ENCODE data around the gene OR5D18. TPM values are rescaled to one million over a fixed set of nuclear protein-coding genes. Genes with fewer than 3 reads are reported as not detected.

Gene OR5D18
- total and polyA plus RNA-seq, 2 experiments from 2014 or later = not detected

- no peak for TF ChIP-seq ZNF462 (CRISPR knock-in tag; IDR thresholded peaks at IDR 0.05)
- TF ChIP-seq ZNF331 (CRISPR knock-in tag; IDR thresholded peaks at IDR 0.05; ENCODE audit: low read depth) = no peak
- no peak for TF ChIP-seq NANOG (IDR thresholded peaks at IDR 0.05; ENCODE audit: borderline replicate concordance)
- TF ChIP-seq, protein P1, sequence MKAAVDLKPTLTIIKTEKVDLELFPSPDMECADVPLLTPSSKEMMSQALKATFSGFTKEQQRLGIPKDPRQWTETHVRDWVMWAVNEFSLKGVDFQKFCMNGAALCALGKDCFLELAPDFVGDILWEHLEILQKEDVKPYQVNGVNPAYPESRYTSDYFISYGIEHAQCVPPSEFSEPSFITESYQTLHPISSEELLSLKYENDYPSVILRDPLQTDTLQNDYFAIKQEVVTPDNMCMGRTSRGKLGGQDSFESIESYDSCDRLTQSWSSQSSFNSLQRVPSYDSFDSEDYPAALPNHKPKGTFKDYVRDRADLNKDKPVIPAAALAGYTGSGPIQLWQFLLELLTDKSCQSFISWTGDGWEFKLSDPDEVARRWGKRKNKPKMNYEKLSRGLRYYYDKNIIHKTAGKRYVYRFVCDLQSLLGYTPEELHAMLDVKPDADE (IDR thresholded peaks at IDR 0.05) = no peak
- TF ChIP-seq EZH2 (IDR thresholded peaks at IDR 0.05; ENCODE audit: low read depth, unreplicated experiment) = no peak
- no peak for TF ChIP-seq CREB1 (CRISPR knock-in tag; IDR thresholded peaks at IDR 0.05; ENCODE audit: low read depth)
- no peak for TF ChIP-seq EZH2phosphoT487 (IDR thresholded peaks at IDR 0.05; ENCODE audit: unreplicated experiment)
- no peak for TF ChIP-seq ZNF114 (CRISPR knock-in tag; IDR thresholded peaks at IDR 0.05)
- TF ChIP-seq STAT1 (IDR thresholded peaks at IDR 0.05; ENCODE audit: unreplicated experiment) = no peak
Measured at GRCh38 chr11:55795256-55795655, 24.2 kb upstream of the OR5D18 start, which contains the start of gene OR5D14 (continued).

DNA sequence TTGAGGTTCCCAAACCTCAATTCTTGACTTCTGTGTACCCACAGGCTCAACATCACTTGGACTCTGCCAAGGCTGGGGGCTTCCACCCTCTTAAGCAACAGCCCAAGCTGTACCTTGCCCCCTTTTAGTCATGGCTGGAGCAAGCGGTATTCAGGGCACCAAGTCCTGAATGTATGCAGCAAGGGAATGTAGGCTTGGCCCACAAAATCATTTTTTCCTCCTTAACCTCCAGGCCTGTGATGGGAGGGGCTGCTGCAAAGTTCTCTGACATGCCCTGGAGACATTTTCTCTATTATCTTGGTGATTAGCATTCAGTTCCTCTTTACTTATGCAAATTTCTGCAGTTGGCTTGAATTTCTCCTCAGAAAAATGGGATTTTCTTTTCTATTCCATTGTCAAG, 13.2 kb upstream of the OR5D18 start:
- H3K36me3 Mint-ChIP-seq (ENCODE audit: low read depth) = peaks cover 30% of the 10 kb centered on the region
- H3K9me2 ChIP-seq (ENCODE audit: insufficient read depth) = no peaks in the 10 kb centered on the region
- DNase-seq (ENCODE audit: low spot score) = no peak
- H3K27ac ChIP-seq (ENCODE audit: low read depth) = no peak overlapping the region
- TF ChIP-seq POLR2AphosphoS5 (IDR thresholded peaks at IDR 0.05; ENCODE audit: low read depth) (no peak), JUNB (IDR thresholded peaks at IDR 0.05; ENCODE audit: unreplicated experiment) (no peak), STAT1 (IDR thresholded peaks at IDR 0.05; ENCODE audit: unreplicated experiment) (no peak)
- TF ChIP-seq, protein P1 (IDR thresholded peaks at IDR 0.05) = no peak
- no peaks in the 10 kb centered on the region for H3K79me2 ChIP-seq (replicated peaks; ENCODE audit: insufficient read depth)
- H3F3A ChIP-seq (replicated peaks; ENCODE audit: low read depth) = no peaks in the 10 kb centered on the region
- H3K9me3 Mint-ChIP-seq = peaks cover 85% of the 10 kb centered on the region
- no peaks in the 10 kb centered on the region for H3K4me1 Mint-ChIP-seq
- no peaks in the 10 kb centered on the region for H4K20me1 ChIP-seq (replicated peaks; ENCODE audit: insufficient read depth)
- H3K27me3 Mint-ChIP-seq (ENCODE audit: insufficient read depth, low read depth, poor library complexity) = no peaks in the 10 kb centered on the region
- no peak overlapping the region for H3K4me3 ChIP-seq
- no peaks in the 10 kb centered on the region for H3K27me3 ChIP-seq (ENCODE audit: insufficient read depth)
- H2AFZ ChIP-seq = no peak overlapping the region
- no peak overlapping the region for H3K4me2 ChIP-seq
- no peak for ATAC-seq
- no peaks in the 10 kb centered on the region; the same call in 1 of the 2 replicates for H3K36me3 ChIP-seq (ENCODE audit: insufficient read depth)
- no peak overlapping the region for H3K4me3 Mint-ChIP-seq
- no peaks in the 10 kb centered on the region for H3K4me1 ChIP-seq (ENCODE audit: insufficient read depth)
- no peak overlapping the region for H3K27ac Mint-ChIP-seq

All from GM23338 (cell line).